Trophoblast cell (in vitro differentiated cells and primary cell): Measurements from ENCODE around the gene ZHX3.

ENCODE experiments used
- DNase-seq, 2 donors: peaks; one replicate each; pipeline ENCODE4 v3.0.0-alpha.2; 2016
- H2AFZ ChIP-seq: 2 replicates; pipeline ENCODE4 v1.6.1; 2013; ENCODE audit warnings: low read length, moderate library complexity, mild to moderate bottlenecking; ENCODE audit not compliant: insufficient read depth, poor library complexity
- H2AK5ac ChIP-seq: 2 replicates; pipeline ENCODE4 v1.6.1; 2013; ENCODE audit warnings: mild to moderate bottlenecking, low read length
- H2BK120ac ChIP-seq: 2 replicates; pipeline ENCODE4 v1.6.1; 2013; ENCODE audit warnings: low read length, mild to moderate bottlenecking, moderate library complexity; ENCODE audit not compliant: insufficient read depth, poor library complexity
- H2BK12ac ChIP-seq: 2 replicates; pipeline ENCODE4 v1.6.1; 2013; ENCODE audit warnings: mild to moderate bottlenecking, low read length, moderate library complexity
- H2BK5ac ChIP-seq: 2 replicates; pipeline ENCODE4 v1.6.1; 2013; ENCODE audit warnings: low read length, low read depth, moderate library complexity, mild to moderate bottlenecking; ENCODE audit not compliant: poor library complexity
- H3K14ac ChIP-seq: 2 replicates; pipeline ENCODE4 v1.6.1; 2013; ENCODE audit warnings: mild to moderate bottlenecking, low read length
- H3K18ac ChIP-seq: 2 replicates; pipeline ENCODE4 v1.6.1; 2013; ENCODE audit warnings: mild to moderate bottlenecking, low read length
- H3K23ac ChIP-seq: 2 replicates; pipeline ENCODE4 v1.6.1; 2013; ENCODE audit warnings: low read length
- H3K27ac ChIP-seq: 2 replicates; pipeline ENCODE4 v1.5.1; 2013; ENCODE audit warnings: low read depth, mild to moderate bottlenecking, inconsistent platforms, low read length, moderate library complexity
- H3K27me3 ChIP-seq: 2 replicates; pipeline ENCODE4 v1.6.1; 2013; ENCODE audit warnings: inconsistent platforms, mild to moderate bottlenecking, low read length, moderate library complexity; ENCODE audit not compliant: insufficient read depth
- H3K36me3 ChIP-seq, 2 experiments: 1 replicate in 1 of 2; 2 replicates in 1 of 2; pipeline ENCODE4 v1.6.1; 2013; ENCODE audit warnings: low read length in 2 of 2, mild to moderate bottlenecking in 2 of 2, moderate library complexity in 1 of 2; ENCODE audit not compliant: insufficient read depth in 2 of 2, control insufficient read depth in 1 of 2
- H3K4ac ChIP-seq: 2 replicates; pipeline ENCODE4 v1.6.1; 2013; ENCODE audit warnings: low read depth, mild to moderate bottlenecking, low read length, moderate library complexity
- H3K4me1 ChIP-seq, 2 experiments: 1 replicate in 1 of 2; 2 replicates in 1 of 2; pipeline ENCODE4 v1.6.1; 2013; ENCODE audit warnings: low read length in 2 of 2, mild to moderate bottlenecking in 2 of 2, moderate library complexity in 1 of 2; ENCODE audit not compliant: insufficient read depth in 2 of 2, control insufficient read depth in 1 of 2
- H3K4me2 ChIP-seq: 2 replicates; pipeline ENCODE4 v1.6.1; 2013; ENCODE audit warnings: inconsistent platforms, mild to moderate bottlenecking, low read length, moderate library complexity
- H3K4me3 ChIP-seq: 2 replicates; pipeline ENCODE4 v1.5.1; 2013; ENCODE audit warnings: mild to moderate bottlenecking, low read depth, low read length, inconsistent platforms
- H3K79me1 ChIP-seq: one replicate; pipeline ENCODE4 v1.6.1; 2013; ENCODE audit warnings: low read length
- H3K79me2 ChIP-seq: 2 replicates; pipeline ENCODE4 v1.6.1; 2013; ENCODE audit warnings: low read length, mild to moderate bottlenecking; ENCODE audit not compliant: control insufficient read depth, insufficient read depth, poor library complexity
- H3K9ac ChIP-seq: 2 replicates; pipeline ENCODE4 v1.6.1; 2013; ENCODE audit warnings: mild to moderate bottlenecking, low read length
- H3K9me3 ChIP-seq: 2 replicates; pipeline ENCODE4 v1.6.1; 2013; ENCODE audit warnings: low read depth, mild to moderate bottlenecking, control low read depth, inconsistent platforms, low read length; ENCODE audit not compliant: insufficient read depth
- H4K12ac ChIP-seq: 2 replicates; pipeline ENCODE4 v1.6.1; 2013; ENCODE audit warnings: low read depth, mild to moderate bottlenecking, low read length, moderate library complexity
- H4K8ac ChIP-seq: 2 replicates; pipeline ENCODE4 v1.6.1; 2013; ENCODE audit warnings: low read depth, mild to moderate bottlenecking, low read length, moderate library complexity
- H4K91ac ChIP-seq: one replicate; pipeline ENCODE4 v1.6.1; 2013; ENCODE audit warnings: low read depth, mild to moderate bottlenecking, low read length, moderate library complexity
- WGBS: extraction: QIAGEN DNeasy Blood & Tissue Kit; methylation state at CpG from one replicate; pipeline ENCODE4 v1.1.7; 2013; ENCODE audit warnings: missing lambda C conversion rate; ENCODE audit not compliant: insufficient read length, insufficient coverage; ENCODE audit errors: extremely low coverage; 5-methylcytosine and 5-hydroxymethylcytosine counted together

ZHX3 gene

GRCh38 chr20:41352106-41352505 lies 34.6 kb upstream of the ZHX3 start:
- H2AK5ac ChIP-seq = no peak overlapping the region
- no peak overlapping the region for H2BK120ac ChIP-seq
- H3K36me3 ChIP-seq = peaks cover 0 to 3% of the 10 kb centered on the region in 2 experiments
- DNase-seq = no peak
- H3K23ac ChIP-seq = no peak overlapping the region
- no peak overlapping the region for H3K4me3 ChIP-seq
- no peak overlapping the region for H3K4ac ChIP-seq
- H2BK12ac ChIP-seq = no peak overlapping the region
- no peak overlapping the region for H4K91ac ChIP-seq
- no peaks in the 10 kb centered on the region for H3K79me1 ChIP-seq
- no peak overlapping the region for H2BK5ac ChIP-seq
- H3K4me1 ChIP-seq = no peaks in the 10 kb centered on the region
- H4K8ac ChIP-seq = no peak overlapping the region
- no peaks in the 10 kb centered on the region for H3K27me3 ChIP-seq
- no peak overlapping the region for H4K12ac ChIP-seq
- no peak overlapping the region for H3K14ac ChIP-seq
- H2AFZ ChIP-seq = no peak overlapping the region
- no peaks in the 10 kb centered on the region for H3K79me2 ChIP-seq
- no peaks in the 10 kb centered on the region for H3K9me3 ChIP-seq
- H3K18ac ChIP-seq = no peak overlapping the region
- no peak overlapping the region for H3K4me2 ChIP-seq
- H3K27ac ChIP-seq = no peak overlapping the region
- no peak overlapping the region for H3K9ac ChIP-seq
- WGBS = no CpG with 5 or more reads among the region's 4 CpGs

GRCh38 chr20:41350408-41350962 lies 33.0 kb upstream of the ZHX3 start:
- no CpG with 5 or more reads among the region's 7 CpGs for WGBS
- Histone ChIP-seq H3K36me3 (peaks cover 0 to 3% of the 10 kb centered on the region in 2 experiments), H3K4me2 (no peak overlapping the region), H3K9me3 (no peaks in the 10 kb centered on the region), H4K8ac (no peak overlapping the region), H2BK120ac (no peak overlapping the region), H2BK12ac (no peak overlapping the region), H3K9ac (no peak overlapping the region), H3K14ac (no peak overlapping the region), H4K91ac (no peak overlapping the region), H3K4ac (no peak overlapping the region), H4K12ac (no peak overlapping the region), H3K27ac (no peak overlapping the region), H3K79me1 (no peaks in the 10 kb centered on the region), H2AK5ac (no peak overlapping the region), H3K18ac (no peak overlapping the region), H3K4me3 (no peak overlapping the region), H3K27me3 (no peaks in the 10 kb centered on the region), H3K23ac (no peak overlapping the region), H3K4me1 (no peaks in the 10 kb centered on the region), H3K79me2 (no peaks in the 10 kb centered on the region), H2AFZ (no peak overlapping the region), H2BK5ac (no peak overlapping the region)
- no peak for DNase-seq

GRCh38 chr20:41349943-41350342 lies 32.4 kb upstream of the ZHX3 start:
- no peak overlapping the region for H3K9ac ChIP-seq
- no peak for DNase-seq
- no peaks in the 10 kb centered on the region for H3K27me3 ChIP-seq
- no peak overlapping the region for H4K8ac ChIP-seq
- no CpG with 5 or more reads among the region's 7 CpGs for WGBS
- H3K23ac ChIP-seq = no peak overlapping the region
- H3K4me3 ChIP-seq = no peak overlapping the region
- peaks cover under 1% of the 10 kb centered on the region for H3K79me1 ChIP-seq
- peaks cover 0 to 3% of the 10 kb centered on the region in 2 experiments for H3K36me3 ChIP-seq
- H2AK5ac ChIP-seq = no peak overlapping the region
- no peak overlapping the region for H2BK5ac ChIP-seq
- H3K79me2 ChIP-seq = no peaks in the 10 kb centered on the region
- no peaks in the 10 kb centered on the region for H3K9me3 ChIP-seq
- H4K12ac ChIP-seq = no peak overlapping the region
- no peak overlapping the region for H2AFZ ChIP-seq
- H3K18ac ChIP-seq = no peak overlapping the region
- H3K14ac ChIP-seq = no peak overlapping the region
- H3K27ac ChIP-seq = no peak overlapping the region
- H3K4me2 ChIP-seq = no peak overlapping the region
- H4K91ac ChIP-seq = no peak overlapping the region
- H2BK12ac ChIP-seq = no peak overlapping the region
- no peak overlapping the region for H2BK120ac ChIP-seq
- peaks cover 1 to 2% of the 10 kb centered on the region in 2 experiments for H3K4me1 ChIP-seq
- H3K4ac ChIP-seq = no peak overlapping the region

GRCh38 chr20:41349266-41349665 lies 31.7 kb upstream of the ZHX3 start:
- H2BK5ac ChIP-seq = no peak overlapping the region
- H3K4ac ChIP-seq = no peak overlapping the region
- H3K14ac ChIP-seq = no peak overlapping the region
- H4K91ac ChIP-seq = no peak overlapping the region
- no peak overlapping the region for H3K18ac ChIP-seq
- no peak overlapping the region for H3K4me3 ChIP-seq
- no peak overlapping the region for H3K4me2 ChIP-seq
- peaks cover 0 to 3% of the 10 kb centered on the region in 2 experiments for H3K36me3 ChIP-seq
- DNase-seq = no peak
- no CpG with 5 or more reads among the region's 2 CpGs for WGBS
- peaks cover 8% of the 10 kb centered on the region in 2 experiments for H3K4me1 ChIP-seq
- no peak overlapping the region for H3K27ac ChIP-seq
- H2BK12ac ChIP-seq = no peak overlapping the region
- H3K27me3 ChIP-seq = no peaks in the 10 kb centered on the region
- H3K9me3 ChIP-seq = no peaks in the 10 kb centered on the region
- H3K79me1 ChIP-seq = peaks cover 5% of the 10 kb centered on the region
- no peak overlapping the region for H2AFZ ChIP-seq
- no peak overlapping the region for H3K23ac ChIP-seq
- no peak overlapping the region for H2AK5ac ChIP-seq
- H4K8ac ChIP-seq = no peak overlapping the region
- H3K9ac ChIP-seq = no peak overlapping the region
- H3K79me2 ChIP-seq = no peaks in the 10 kb centered on the region
- no peak overlapping the region for H4K12ac ChIP-seq
- H2BK120ac ChIP-seq = no peak overlapping the region
